HG03135 (cell line): ENCODE data around the gene PDE1C.
"Not testable (repeated sequence)": the region's sequence is repeated elsewhere in the genome, so short reads cannot be mapped to it uniquely, and the experiment has no call there.

Source experiments
- ATAC-seq: cut with Tn5 transposase; IDR thresholded peaks from one replicate; pipeline ENCODE4 v1.9.1; 2021; ENCODE audit warnings: mild to moderate bottlenecking, moderate library complexity; ENCODE audit not compliant: unreplicated experiment

PDE1C gene

GRCh38 chr7:31855530-31855929, 214.7 kb downstream of the PDE1C start:
- ATAC-seq: no peak

GRCh38 chr7:31853380-31853779, 216.8 kb downstream of the PDE1C start:
- ATAC-seq: no peak

- ATAC-seq: no peak
These were observed 217.7 kb downstream of the PDE1C start for GRCh38 chr7:31852462-31852861.

GRCh38 chr7:31851119-31851518, 219.1 kb downstream of the PDE1C start:
- no peak for ATAC-seq

- ATAC-seq: no peak
These were observed 219.6 kb downstream of the PDE1C start for GRCh38 chr7:31850601-31851000.

- no peak for ATAC-seq
These were observed 220.1 kb downstream of the PDE1C start for GRCh38 chr7:31850066-31850465.

GRCh38 chr7:31835471-31835870, 234.7 kb downstream of the PDE1C start:
- no peak for ATAC-seq

- not testable (repeated sequence) for ATAC-seq
These were observed 236.6 kb downstream of the PDE1C start for GRCh38 chr7:31833625-31834024.

GRCh38 chr7:31828520-31828919, 241.7 kb downstream of the PDE1C start:
- no peak for ATAC-seq

GRCh38 chr7:31825576-31825975, 244.6 kb downstream of the PDE1C start:
- no peak for ATAC-seq

- no peak for ATAC-seq
These were observed 251.2 kb downstream of the PDE1C start for GRCh38 chr7:31819031-31819430.

GRCh38 chr7:31816810-31817209, 253.4 kb downstream of the PDE1C start:
- ATAC-seq: no peak

- no peak for ATAC-seq
These were observed 254.4 kb downstream of the PDE1C start for GRCh38 chr7:31815796-31816195.

GRCh38 chr7:31814187-31814586, 256.0 kb downstream of the PDE1C start:
- ATAC-seq: no peak

- peak; percentile 87 for ATAC-seq
These were observed 258.4 kb downstream of the PDE1C start for GRCh38 chr7:31811650-31812461.

GRCh38 chr7:31805209-31805818, 264.9 kb downstream of the PDE1C start:
- peak; percentile 93 for ATAC-seq

- no peak for ATAC-seq
These were observed 273.8 kb downstream of the PDE1C start for GRCh38 chr7:31796375-31796774.

- ATAC-seq: no peak
These were observed 275.3 kb downstream of the PDE1C start for GRCh38 chr7:31794851-31795344.

- no peak for ATAC-seq
These were observed 278.3 kb downstream of the PDE1C start for GRCh38 chr7:31791881-31792280.

GRCh38 chr7:31788883-31789680, 281.1 kb downstream of the PDE1C start:
- ATAC-seq: no peak

GRCh38 chr7:31788445-31788844, 281.8 kb downstream of the PDE1C start:
- ATAC-seq: no peak
